ENCODE measurements around the gene CTNNBIP1.

DNA sequence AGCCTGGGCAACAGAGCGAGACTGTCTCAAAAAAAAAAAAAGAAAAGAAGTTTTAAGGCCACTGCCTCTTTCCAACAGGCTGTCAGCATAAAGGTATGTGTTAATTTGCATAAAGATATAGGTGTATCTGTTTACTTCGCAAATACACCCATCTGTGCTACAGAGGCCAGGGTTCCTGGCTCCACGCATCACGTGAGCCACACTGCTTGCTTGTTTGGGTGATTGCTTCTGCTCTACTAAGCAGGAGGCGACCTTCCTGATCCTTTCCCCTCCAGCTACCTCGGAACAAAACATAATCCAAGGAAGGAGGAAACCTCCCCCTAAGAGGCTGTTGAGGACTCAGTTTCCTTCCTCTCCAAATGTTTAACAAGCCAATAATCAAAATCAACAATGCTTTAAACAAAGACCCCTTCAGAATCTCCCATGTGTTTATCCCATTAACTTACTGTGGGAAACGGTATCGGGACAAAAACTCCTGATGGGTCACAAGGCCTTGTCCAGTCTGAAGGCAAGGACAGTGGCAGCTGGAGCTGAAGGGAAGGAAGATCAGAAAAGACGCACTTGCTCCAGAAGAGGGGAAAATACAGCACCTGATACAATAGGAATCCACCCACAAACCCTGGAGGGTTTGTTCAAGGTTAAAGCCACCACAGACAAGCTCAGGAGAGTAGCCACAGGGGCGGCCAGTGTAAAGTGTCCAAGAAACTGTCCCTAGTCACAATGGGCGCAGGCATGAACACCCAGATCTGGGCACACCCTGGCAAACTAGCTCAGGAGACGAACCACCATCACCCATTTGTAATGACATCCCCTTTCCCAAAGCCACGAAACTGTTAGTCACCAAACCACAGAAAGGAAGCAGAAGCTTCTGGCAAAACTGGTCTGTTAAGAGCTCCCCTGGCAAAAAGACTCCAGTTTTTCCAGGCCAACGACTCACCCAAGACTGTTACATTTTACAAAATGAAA, 17.2 kb downstream of the CTNNBIP1 start:
- TF ChIP-seq, protein P1, sequence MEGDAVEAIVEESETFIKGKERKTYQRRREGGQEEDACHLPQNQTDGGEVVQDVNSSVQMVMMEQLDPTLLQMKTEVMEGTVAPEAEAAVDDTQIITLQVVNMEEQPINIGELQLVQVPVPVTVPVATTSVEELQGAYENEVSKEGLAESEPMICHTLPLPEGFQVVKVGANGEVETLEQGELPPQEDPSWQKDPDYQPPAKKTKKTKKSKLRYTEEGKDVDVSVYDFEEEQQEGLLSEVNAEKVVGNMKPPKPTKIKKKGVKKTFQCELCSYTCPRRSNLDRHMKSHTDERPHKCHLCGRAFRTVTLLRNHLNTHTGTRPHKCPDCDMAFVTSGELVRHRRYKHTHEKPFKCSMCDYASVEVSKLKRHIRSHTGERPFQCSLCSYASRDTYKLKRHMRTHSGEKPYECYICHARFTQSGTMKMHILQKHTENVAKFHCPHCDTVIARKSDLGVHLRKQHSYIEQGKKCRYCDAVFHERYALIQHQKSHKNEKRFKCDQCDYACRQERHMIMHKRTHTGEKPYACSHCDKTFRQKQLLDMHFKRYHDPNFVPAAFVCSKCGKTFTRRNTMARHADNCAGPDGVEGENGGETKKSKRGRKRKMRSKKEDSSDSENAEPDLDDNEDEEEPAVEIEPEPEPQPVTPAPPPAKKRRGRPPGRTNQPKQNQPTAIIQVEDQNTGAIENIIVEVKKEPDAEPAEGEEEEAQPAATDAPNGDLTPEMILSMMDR (IDR thresholded peaks at IDR 0.05 in 8 of 11, conservative IDR thresholded peaks at IDR 0.05 in 3 of 11) = no peak
- TF ChIP-seq POLR2AphosphoS5 (IDR thresholded peaks at IDR 0.05) = no peak

All from spleen (tissue), 7 donors.